Measurements from ENCODE around the gene HDAC5.

- TF ChIP-seq POLR2AphosphoS5 (IDR thresholded peaks at IDR 0.05) (no peak), POLR2A (IDR thresholded peaks at IDR 0.05) (no peak)
Observed at GRCh38 chr17:44078412-44078811, 45.0 kb downstream of the HDAC5 start.
